ENCODE results near the gene ERBB4. TPM values are rescaled to one million over a fixed set of nuclear protein-coding genes. Genes with fewer than 3 reads are reported as not detected.

ERBB4 gene
- total RNA-seq, 2 donors from 2014 or later = 1.0 to 32.8 TPM

- H3K9me3 ChIP-seq = no peaks in the 10 kb centered on the region
- TF ChIP-seq POLR2AphosphoS5 (IDR thresholded peaks at IDR 0.05) (no peak), POLR2A (IDR thresholded peaks at IDR 0.05) (no peak)
- TF ChIP-seq, protein P1, sequence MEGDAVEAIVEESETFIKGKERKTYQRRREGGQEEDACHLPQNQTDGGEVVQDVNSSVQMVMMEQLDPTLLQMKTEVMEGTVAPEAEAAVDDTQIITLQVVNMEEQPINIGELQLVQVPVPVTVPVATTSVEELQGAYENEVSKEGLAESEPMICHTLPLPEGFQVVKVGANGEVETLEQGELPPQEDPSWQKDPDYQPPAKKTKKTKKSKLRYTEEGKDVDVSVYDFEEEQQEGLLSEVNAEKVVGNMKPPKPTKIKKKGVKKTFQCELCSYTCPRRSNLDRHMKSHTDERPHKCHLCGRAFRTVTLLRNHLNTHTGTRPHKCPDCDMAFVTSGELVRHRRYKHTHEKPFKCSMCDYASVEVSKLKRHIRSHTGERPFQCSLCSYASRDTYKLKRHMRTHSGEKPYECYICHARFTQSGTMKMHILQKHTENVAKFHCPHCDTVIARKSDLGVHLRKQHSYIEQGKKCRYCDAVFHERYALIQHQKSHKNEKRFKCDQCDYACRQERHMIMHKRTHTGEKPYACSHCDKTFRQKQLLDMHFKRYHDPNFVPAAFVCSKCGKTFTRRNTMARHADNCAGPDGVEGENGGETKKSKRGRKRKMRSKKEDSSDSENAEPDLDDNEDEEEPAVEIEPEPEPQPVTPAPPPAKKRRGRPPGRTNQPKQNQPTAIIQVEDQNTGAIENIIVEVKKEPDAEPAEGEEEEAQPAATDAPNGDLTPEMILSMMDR (IDR thresholded peaks at IDR 0.05) = no peak
- no peak overlapping the region for H3K27ac ChIP-seq
- H3K4me1 ChIP-seq (replicated peaks) = no peaks in the 10 kb centered on the region
- H3K36me3 ChIP-seq = no peaks in the 10 kb centered on the region
- no peak overlapping the region for H3K4me3 ChIP-seq
- intact Hi-C loops (cut with DNase I) = no loop called here
- H3K27me3 ChIP-seq (replicated peaks; ENCODE audit: insufficient read depth) = no peaks in the 10 kb centered on the region
- DNase-seq (ENCODE audit: low spot score) = no peak
These were observed 692.6 kb downstream of the ERBB4 start for GRCh38 chr2:211846036-211846400.

GRCh38 chr2:211845338-211846035 lies 693.1 kb downstream of the ERBB4 start:
- Histone ChIP-seq H3K4me3 (no peak overlapping the region), H3K27ac (no peak overlapping the region), H3K4me1 (replicated peaks) (no peaks in the 10 kb centered on the region), H3K9me3 (no peaks in the 10 kb centered on the region), H3K27me3 (replicated peaks; ENCODE audit: insufficient read depth) (no peaks in the 10 kb centered on the region), H3K36me3 (no peaks in the 10 kb centered on the region)
- intact Hi-C loops (cut with DNase I) = no loop called here
- no peak for DNase-seq (ENCODE audit: low spot score)
- TF ChIP-seq, protein P1 (IDR thresholded peaks at IDR 0.05) = no peak
- TF ChIP-seq POLR2A (IDR thresholded peaks at IDR 0.05) (no peak), POLR2AphosphoS5 (IDR thresholded peaks at IDR 0.05) (no peak)
- 74% methylated on average over 3 of the region's 3 CpGs for WGBS

DNA sequence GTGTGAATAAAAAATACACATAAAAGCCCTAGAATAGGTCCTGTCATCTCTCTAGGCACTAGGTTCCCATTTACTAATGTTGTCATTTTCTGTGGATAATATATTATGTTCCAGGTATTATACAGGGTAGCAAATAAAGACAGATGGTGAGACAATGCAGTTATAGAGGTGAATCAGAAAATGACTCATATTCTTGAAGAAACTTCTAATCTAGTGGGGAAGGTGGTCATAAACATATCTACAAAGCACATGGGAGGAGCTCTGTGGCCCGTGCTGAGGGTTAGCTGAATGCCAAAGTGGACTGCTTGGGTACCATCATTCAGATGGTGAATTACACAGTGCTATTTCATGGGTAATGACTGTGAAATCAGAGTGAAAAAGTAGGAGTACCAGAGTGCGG lies 700.9 kb downstream of the ERBB4 start:
- no peak for DNase-seq (ENCODE audit: low spot score)
- no peak overlapping the region for H3K27ac ChIP-seq
- whole genome bisulfite sequencing = 78% methylated on average over 2 of the region's 2 CpGs
- intact Hi-C loops (cut with DNase I) = no loop called here
- no peaks in the 10 kb centered on the region for H3K27me3 ChIP-seq (replicated peaks; ENCODE audit: insufficient read depth)
- no peaks in the 10 kb centered on the region for H3K4me1 ChIP-seq (replicated peaks)
- H3K9me3 ChIP-seq = no peaks in the 10 kb centered on the region
- TF ChIP-seq POLR2AphosphoS5 (IDR thresholded peaks at IDR 0.05) = no peak
- TF ChIP-seq, protein P1 (IDR thresholded peaks at IDR 0.05) = no peak
- no peak for TF ChIP-seq POLR2A (IDR thresholded peaks at IDR 0.05)
- no peaks in the 10 kb centered on the region for H3K36me3 ChIP-seq
- no peak overlapping the region for H3K4me3 ChIP-seq

DNA sequence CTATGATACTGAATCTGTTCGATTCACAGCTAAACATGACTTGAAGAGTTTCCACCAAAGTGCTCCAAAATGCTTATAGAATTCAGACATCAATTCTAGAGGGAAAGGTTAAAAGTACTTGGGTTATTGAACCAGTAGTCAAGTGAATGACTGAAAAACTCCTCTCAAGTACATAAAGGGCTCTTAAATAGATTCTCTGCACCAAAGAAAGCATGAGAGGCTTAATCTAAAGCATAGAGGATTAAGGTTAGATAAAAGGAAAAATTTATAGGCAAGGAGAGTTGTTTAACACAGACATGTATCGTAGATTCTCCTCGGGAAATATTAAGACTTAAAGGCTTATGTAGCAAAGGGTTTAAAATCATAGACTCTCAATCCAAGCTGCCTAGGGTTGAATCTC lies 701.4 kb downstream of the ERBB4 start:
- H3K27me3 ChIP-seq (replicated peaks; ENCODE audit: insufficient read depth) = no peaks in the 10 kb centered on the region

GRCh38 chr2:211836409-211836808 lies 702.2 kb downstream of the ERBB4 start:
- TF ChIP-seq POLR2AphosphoS5 (IDR thresholded peaks at IDR 0.05) (no peak), POLR2A (IDR thresholded peaks at IDR 0.05) (no peak)
- TF ChIP-seq, protein P1 (IDR thresholded peaks at IDR 0.05) = no peak
- Histone ChIP-seq H3K9me3 (no peaks in the 10 kb centered on the region), H3K36me3 (no peaks in the 10 kb centered on the region), H3K27me3 (replicated peaks; ENCODE audit: insufficient read depth) (no peaks in the 10 kb centered on the region), H3K4me3 (no peak overlapping the region), H3K4me1 (replicated peaks) (no peaks in the 10 kb centered on the region), H3K27ac (no peak overlapping the region)
- intact Hi-C loops (cut with DNase I) = no loop called here
- DNase-seq (ENCODE audit: low spot score) = no peak
- 26% methylated on average over 3 of the region's 3 CpGs for WGBS

More for the DNA sequence above, 701.4 kb downstream of the ERBB4 start:
- Histone ChIP-seq H3K4me3 (no peak overlapping the region), H3K4me1 (replicated peaks) (no peaks in the 10 kb centered on the region), H3K27ac (no peak overlapping the region), H3K9me3 (no peaks in the 10 kb centered on the region), H3K36me3 (no peaks in the 10 kb centered on the region)
- intact Hi-C loops (cut with DNase I) = no loop called here
- no peak for DNase-seq (ENCODE audit: low spot score)
- 82% methylated on average over 3 of the region's 3 CpGs for WGBS
- TF ChIP-seq POLR2AphosphoS5 (IDR thresholded peaks at IDR 0.05) = no peak
- no peak for TF ChIP-seq POLR2A (IDR thresholded peaks at IDR 0.05)
- TF ChIP-seq, protein P1 (IDR thresholded peaks at IDR 0.05) = no peak

All from prostate gland (tissue), 2 donors.